Measurements from ENCODE around the gene ENTPD3.

Gene ENTPD3

GRCh38 chr3:40366203-40367162 is 20.5 kb upstream of the ENTPD3 start:
- no peaks in the 10 kb centered on the region for H3K27me3 ChIP-seq (ENCODE audit: insufficient read depth, poor library complexity, severe bottlenecking)
- TF ChIP-seq CTCF (IDR thresholded peaks at IDR 0.05; ENCODE audit: poor library complexity, severe bottlenecking): no peak
- DNase-seq (ENCODE audit: low spot score): no peak
- no peak overlapping the region for H3K27ac ChIP-seq (ENCODE audit: poor library complexity, severe bottlenecking)
- no peaks in the 10 kb centered on the region for H3K4me1 ChIP-seq (ENCODE audit: insufficient read depth, poor library complexity, severe bottlenecking)
- peak; percentile 54 for ATAC-seq (ENCODE audit: low read depth)
- no peaks in the 10 kb centered on the region for H3K9me3 ChIP-seq (ENCODE audit: severe bottlenecking)
- no peak overlapping the region for H3K4me3 ChIP-seq (ENCODE audit: severe bottlenecking)
- no peaks in the 10 kb centered on the region for H3K36me3 ChIP-seq (ENCODE audit: low read depth)

- no peaks in the 10 kb centered on the region for H3K9me3 ChIP-seq (ENCODE audit: severe bottlenecking)
- H3K27me3 ChIP-seq (ENCODE audit: insufficient read depth, poor library complexity, severe bottlenecking): no peaks in the 10 kb centered on the region
- H3K27ac ChIP-seq (ENCODE audit: poor library complexity, severe bottlenecking): no peak overlapping the region
- no peak overlapping the region for H3K4me3 ChIP-seq (ENCODE audit: severe bottlenecking)
- DNase-seq (ENCODE audit: low spot score) (no peak), ATAC-seq (ENCODE audit: low read depth) (no peak)
- no peaks in the 10 kb centered on the region for H3K4me1 ChIP-seq (ENCODE audit: insufficient read depth, poor library complexity, severe bottlenecking)
- no peaks in the 10 kb centered on the region for H3K36me3 ChIP-seq (ENCODE audit: low read depth)
- no peak for TF ChIP-seq CTCF (IDR thresholded peaks at IDR 0.05; ENCODE audit: poor library complexity, severe bottlenecking)
These were observed 17.3 kb upstream of the ENTPD3 start for GRCh38 chr3:40369716-40370115.

- peaks cover 2% of the 10 kb centered on the region for H3K27me3 ChIP-seq (ENCODE audit: insufficient read depth, poor library complexity, severe bottlenecking)
- ATAC-seq (ENCODE audit: low read depth) (no peak), DNase-seq (ENCODE audit: low spot score) (no peak)
- no peaks in the 10 kb centered on the region for H3K4me1 ChIP-seq (ENCODE audit: insufficient read depth, poor library complexity, severe bottlenecking)
- H3K9me3 ChIP-seq (ENCODE audit: severe bottlenecking): no peaks in the 10 kb centered on the region
- H3K4me3 ChIP-seq (ENCODE audit: severe bottlenecking): no peak overlapping the region
- no peaks in the 10 kb centered on the region for H3K36me3 ChIP-seq (ENCODE audit: low read depth)
- no peak overlapping the region for H3K27ac ChIP-seq (ENCODE audit: poor library complexity, severe bottlenecking)
- no peak for TF ChIP-seq CTCF (IDR thresholded peaks at IDR 0.05; ENCODE audit: poor library complexity, severe bottlenecking)
These were observed 9.2 kb upstream of the ENTPD3 start for GRCh38 chr3:40377822-40378221.

GRCh38 chr3:40379674-40380306 is 7.2 kb upstream of the ENTPD3 start:
- no peak for TF ChIP-seq CTCF (IDR thresholded peaks at IDR 0.05; ENCODE audit: poor library complexity, severe bottlenecking)
- no peak overlapping the region for H3K27ac ChIP-seq (ENCODE audit: poor library complexity, severe bottlenecking)

More at GRCh38 chr3:40379674-40380306, 7.2 kb upstream of the ENTPD3 start:
- Histone ChIP-seq H3K4me3 (ENCODE audit: severe bottlenecking) (no peak overlapping the region), H3K27me3 (ENCODE audit: insufficient read depth, poor library complexity, severe bottlenecking) (peaks cover 2% of the 10 kb centered on the region), H3K4me1 (ENCODE audit: insufficient read depth, poor library complexity, severe bottlenecking) (no peaks in the 10 kb centered on the region), H3K36me3 (ENCODE audit: low read depth) (no peaks in the 10 kb centered on the region), H3K9me3 (ENCODE audit: severe bottlenecking) (no peaks in the 10 kb centered on the region)
- ATAC-seq (ENCODE audit: low read depth) (no peak), DNase-seq (ENCODE audit: low spot score) (no peak)

All from RWPE2 (cell line).